ENCODE measurements around the gene SLC10A7.

DNA sequence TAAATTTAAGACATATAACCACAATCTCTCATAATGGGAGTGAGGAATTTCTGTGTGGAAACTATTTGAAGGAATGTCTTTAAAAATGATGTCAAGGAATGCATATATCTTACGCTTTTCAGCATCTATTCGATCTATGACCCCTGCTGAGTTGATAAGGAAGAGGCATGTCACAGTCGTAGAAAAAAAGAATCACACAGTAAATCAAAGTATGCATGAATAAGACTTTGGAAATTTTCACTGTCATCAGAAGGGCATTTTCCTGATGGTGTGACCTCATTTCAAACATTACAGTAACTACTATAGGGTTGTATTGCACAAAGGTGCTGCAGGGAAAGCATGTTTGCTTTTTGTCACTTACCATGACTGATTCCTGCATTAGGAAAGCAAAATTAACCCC is 265.9 kb downstream of the SLC10A7 start:
- TF ChIP-seq, protein P1, sequence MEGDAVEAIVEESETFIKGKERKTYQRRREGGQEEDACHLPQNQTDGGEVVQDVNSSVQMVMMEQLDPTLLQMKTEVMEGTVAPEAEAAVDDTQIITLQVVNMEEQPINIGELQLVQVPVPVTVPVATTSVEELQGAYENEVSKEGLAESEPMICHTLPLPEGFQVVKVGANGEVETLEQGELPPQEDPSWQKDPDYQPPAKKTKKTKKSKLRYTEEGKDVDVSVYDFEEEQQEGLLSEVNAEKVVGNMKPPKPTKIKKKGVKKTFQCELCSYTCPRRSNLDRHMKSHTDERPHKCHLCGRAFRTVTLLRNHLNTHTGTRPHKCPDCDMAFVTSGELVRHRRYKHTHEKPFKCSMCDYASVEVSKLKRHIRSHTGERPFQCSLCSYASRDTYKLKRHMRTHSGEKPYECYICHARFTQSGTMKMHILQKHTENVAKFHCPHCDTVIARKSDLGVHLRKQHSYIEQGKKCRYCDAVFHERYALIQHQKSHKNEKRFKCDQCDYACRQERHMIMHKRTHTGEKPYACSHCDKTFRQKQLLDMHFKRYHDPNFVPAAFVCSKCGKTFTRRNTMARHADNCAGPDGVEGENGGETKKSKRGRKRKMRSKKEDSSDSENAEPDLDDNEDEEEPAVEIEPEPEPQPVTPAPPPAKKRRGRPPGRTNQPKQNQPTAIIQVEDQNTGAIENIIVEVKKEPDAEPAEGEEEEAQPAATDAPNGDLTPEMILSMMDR (optimal IDR thresholded peaks at IDR 0.05 in 1 of 3, IDR thresholded peaks at IDR 0.05 in 1 of 3, conservative IDR thresholded peaks at IDR 0.05 in 1 of 3; ENCODE audit: extremely low read depth in 1 of 3, insufficient read depth in 2 of 3, low read length in 3 of 3), result no peak
- no peak for TF ChIP-seq EZH2 (IDR thresholded peaks at IDR 0.05; ENCODE audit: low read length)

Measured in keratinocyte (primary cell).